ENCODE data around the gene ZNF474. TPM values are rescaled to one million over a fixed set of nuclear protein-coding genes. Genes with fewer than 3 reads are reported as not detected.

The ZNF474 gene
- total RNA-seq, 1 donor from 2014 or later, result not detected

DNA sequence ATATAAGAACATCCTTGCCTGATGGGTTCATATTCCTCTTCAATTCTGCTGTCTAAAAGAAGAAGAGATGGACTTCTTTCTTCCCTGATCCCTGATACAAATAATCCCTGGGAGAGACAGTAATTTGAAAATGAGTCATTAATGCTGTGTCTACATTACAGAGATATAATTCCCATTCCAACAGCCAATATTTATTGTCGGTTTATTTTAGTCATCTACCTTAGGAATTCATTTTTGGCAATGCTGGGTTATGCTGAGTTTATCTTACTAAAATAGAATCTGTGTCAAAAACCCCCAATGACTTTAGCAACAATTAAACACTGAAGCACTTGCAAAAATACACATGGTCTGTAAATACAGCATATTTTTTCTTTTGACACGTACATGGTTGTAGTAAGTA is 23.9 kb downstream of the ZNF474 start:
- DNase-seq (ENCODE audit: low read depth in 2 of 2), result peak in 1 of 2 donors; percentile 38

DNA sequence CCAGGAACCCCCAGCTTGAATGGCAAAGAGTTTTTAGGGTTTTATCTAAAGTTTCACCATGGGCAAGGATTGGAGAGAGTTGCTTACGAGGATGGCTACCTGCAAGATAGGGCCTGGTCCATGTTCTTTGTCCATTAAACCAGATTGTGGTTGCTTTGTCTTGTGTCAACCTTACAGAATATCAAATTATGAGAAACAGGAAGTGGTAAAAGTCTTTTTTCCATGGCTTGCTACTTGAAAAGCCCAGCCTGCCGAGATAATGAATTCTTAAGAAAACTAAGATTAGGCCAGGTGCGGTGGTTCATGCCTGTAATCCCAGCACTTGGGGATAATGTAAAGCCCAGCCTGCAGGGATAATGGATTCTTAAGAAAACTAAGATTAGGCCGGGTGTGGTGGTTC is 24.4 kb downstream of the ZNF474 start:
- DNase-seq (ENCODE audit: low read depth in 2 of 2), result no peak

- DNase-seq (ENCODE audit: low read depth in 2 of 2), result no peak
These were observed 25.1 kb downstream of the ZNF474 start for GRCh38 chr5:122154491-122154890.

GRCh38 chr5:122154910-122155309 is 25.6 kb downstream of the ZNF474 start:
- DNase-seq (ENCODE audit: low read depth in 2 of 2), result peak; percentile 4 to 71

GRCh38 chr5:122155546-122155945 is 26.2 kb downstream of the ZNF474 start:
- DNase-seq (ENCODE audit: low read depth in 2 of 2), result no peak

DNA sequence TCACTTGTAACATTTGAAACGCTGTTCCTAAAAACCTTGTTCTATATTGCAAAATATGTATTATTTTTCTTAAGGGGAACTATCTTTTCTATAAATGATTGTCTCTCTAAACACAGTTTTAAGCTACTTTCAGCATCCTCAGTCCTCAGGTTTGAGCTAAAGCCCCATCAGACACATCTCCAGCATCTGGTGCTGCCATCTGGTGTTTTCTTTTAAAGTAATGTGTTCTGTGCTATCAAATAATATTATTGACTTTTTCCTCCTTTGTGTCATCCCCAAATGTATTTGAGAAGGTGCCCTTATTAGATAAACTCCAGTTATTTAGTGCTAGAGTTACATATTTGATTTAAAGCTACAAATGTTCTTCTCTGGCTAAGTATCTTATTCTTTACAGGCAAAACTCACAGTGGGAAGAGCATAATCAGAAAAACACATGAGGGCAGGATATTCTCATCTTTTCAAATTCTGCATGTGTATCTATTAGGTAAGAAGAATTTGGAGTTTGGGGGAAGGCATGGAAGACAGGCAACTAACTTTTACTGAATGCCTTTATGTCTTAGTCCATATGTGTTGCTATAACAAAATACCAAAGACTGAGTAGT is 27.5 kb downstream of the ZNF474 start:
- peak; percentile 59 to 62 for DNase-seq (ENCODE audit: low read depth in 2 of 2)

DNA sequence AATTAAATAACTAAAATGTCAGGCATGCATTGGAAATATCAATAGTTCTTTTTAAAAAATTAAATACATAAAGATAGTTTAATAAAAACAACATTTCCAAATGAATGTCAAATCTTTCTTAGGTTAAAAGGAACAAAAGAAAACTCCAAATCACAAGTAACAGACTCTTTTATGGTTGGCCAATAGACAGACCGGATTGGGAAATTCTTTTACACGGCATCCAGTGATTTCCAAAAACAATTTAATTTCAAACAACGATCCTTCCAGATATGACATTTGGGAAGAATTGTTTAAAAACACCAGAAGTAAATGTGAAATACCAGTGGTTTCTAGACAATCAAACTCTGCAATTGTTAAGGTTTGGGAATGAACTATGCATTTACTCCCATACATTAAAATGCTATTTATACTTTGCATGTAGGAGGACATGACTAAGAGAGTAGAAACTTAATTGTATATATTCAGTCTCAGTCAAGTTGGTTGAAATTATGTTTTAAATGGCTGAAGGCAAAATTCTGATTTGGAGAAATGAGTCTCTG is 32.8 kb downstream of the ZNF474 start:
- no peak for DNase-seq (ENCODE audit: low read depth in 2 of 2)

GRCh38 chr5:122163121-122164069 is 34.0 kb downstream of the ZNF474 start:
- peak in 1 of 2 donors; percentile 57 for DNase-seq (ENCODE audit: low read depth in 2 of 2)

GRCh38 chr5:122164070-122164435 is 34.7 kb downstream of the ZNF474 start:
- no peak for DNase-seq (ENCODE audit: low read depth in 2 of 2)

GRCh38 chr5:122164831-122165558 is 35.6 kb downstream of the ZNF474 start:
- no peak for DNase-seq (ENCODE audit: low read depth in 2 of 2)

GRCh38 chr5:122165559-122166078 is 36.3 kb downstream of the ZNF474 start:
- DNase-seq (ENCODE audit: low read depth in 2 of 2), result no peak

DNA sequence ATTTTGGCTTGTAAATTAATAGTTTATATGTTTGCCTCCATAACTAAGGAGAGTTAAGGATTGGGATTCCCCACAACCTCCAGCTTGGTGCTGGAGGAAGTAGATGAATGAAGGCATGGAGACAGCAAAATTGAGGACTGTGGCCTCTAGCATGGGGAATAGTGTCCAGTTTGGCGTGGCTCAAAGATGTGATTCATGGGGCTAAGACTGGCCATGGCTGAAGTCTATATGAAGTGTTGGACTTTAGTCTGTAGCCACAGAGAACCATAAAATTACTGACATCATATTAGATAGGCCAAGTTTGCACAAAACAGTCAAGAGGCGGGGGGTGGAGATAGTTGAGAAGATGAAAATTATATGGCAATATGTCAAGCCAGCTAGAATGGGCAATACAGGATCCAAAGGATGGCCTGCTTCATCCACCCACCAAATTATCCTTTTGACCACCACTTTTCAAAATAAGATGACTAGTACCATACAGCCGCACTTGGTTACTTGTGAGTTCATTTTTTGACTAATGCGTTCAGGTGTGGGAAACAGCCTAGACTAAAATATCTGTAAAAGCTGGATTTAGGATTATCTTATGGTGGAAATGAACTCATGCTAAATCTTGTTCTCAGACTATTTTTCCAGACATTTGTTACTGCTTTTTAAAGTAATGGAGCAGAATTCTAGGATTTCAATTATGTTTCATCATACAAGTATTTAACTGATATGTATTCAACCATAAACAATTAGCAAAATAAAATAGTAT is 40.2 kb downstream of the ZNF474 start:
- no peak for DNase-seq (ENCODE audit: low read depth in 2 of 2)

DNA sequence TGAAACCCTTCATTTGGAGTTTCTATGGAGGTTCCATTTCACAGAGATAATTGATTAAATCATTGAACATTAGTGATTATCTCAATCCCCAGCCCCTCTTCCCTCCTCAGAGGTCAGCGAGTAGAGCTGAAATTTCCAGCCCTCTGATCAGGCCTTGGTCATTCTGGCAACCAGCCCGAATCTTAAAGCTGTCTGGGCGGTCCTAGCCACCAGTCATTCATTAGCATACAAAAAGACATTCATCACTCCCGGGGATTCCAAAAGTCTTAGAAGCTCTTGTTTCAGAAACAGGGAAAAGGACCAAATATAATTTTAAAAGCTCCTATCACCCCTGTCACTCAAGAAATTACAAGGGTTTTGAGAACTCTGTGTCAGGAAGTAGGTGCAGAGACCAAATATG is 41.3 kb downstream of the ZNF474 start:
- DNase-seq (ENCODE audit: low read depth in 2 of 2), result peak in 1 of 2 donors; percentile 69

DNA sequence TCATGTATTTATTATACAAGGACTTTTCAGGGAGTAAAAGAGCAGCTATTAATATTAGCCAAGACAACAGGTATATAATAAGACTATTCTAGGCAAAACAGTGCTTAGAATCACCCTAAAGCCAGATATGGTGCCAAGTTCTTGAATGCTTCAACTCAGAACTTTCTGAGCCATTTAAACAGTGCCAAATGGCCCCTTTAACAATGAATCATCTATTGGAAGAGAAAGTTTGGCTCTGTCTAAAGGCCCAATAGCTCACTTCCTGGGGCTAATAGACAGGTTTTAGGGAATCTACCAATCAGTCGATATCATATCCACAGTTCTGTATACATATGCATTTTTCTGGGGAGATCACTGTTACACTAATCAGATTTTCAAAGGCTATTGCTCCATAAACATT is 42.9 kb downstream of the ZNF474 start:
- DNase-seq (ENCODE audit: low read depth in 2 of 2), result no peak

- DNase-seq (ENCODE audit: low read depth in 2 of 2), result no peak
These were observed 44.4 kb downstream of the ZNF474 start for GRCh38 chr5:122173474-122174415.

DNA sequence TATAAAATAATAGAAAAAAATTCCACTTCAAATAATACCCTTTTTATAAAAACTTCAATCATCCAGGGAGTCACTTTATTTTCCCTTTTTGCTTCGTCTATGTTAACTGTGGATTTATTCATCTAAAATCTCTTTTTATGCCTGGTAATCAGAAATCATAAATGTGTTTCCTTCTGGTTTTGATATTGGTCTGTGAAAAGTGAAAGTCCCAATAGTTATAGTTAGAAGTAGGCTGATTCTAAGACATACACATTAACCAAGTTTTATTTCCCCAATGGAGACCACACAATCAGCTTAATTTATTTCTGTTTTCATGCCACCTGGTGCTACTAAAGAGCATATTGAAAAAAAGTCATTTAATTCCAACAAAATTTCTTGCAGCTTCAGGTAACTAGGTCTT is 45.7 kb downstream of the ZNF474 start:
- no peak for DNase-seq (ENCODE audit: low read depth in 2 of 2)

GRCh38 chr5:122175852-122176251 is 46.5 kb downstream of the ZNF474 start:
- DNase-seq (ENCODE audit: low read depth in 2 of 2), result no peak

DNA sequence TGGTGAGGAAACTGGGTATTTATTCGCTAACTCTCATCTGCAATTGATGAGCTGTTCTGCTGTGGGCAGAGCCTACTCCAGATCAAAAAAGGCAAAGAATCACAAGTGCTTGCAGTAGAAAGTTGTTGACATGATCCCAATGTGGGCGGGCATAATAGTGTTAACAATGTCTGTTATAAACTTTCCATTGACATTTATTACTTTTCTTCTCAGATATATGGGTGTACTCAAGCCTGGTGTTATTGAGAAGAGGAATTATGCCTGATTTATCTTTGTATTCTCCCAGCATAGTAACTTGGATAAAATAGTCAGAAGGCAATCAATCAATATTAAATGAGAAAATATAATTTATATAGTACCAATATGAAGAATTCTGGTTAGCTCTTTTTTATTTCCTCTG is 47.8 kb downstream of the ZNF474 start:
- no peak for DNase-seq (ENCODE audit: low read depth in 2 of 2)

- no peak for DNase-seq (ENCODE audit: low read depth in 2 of 2)
These were observed 50.4 kb downstream of the ZNF474 start for GRCh38 chr5:122179701-122180100.

Measured in lung microvascular endothelial cell (primary cell).